Testis (tissue), 2 donors: ENCODE data around the gene SEMA3B.

Experiments
- CTCF ChIP-seq, 3 experiments: fragments of 450-650 bp in 2 of 3; fragments of 200-600 bp in 1 of 3; sonication (generic) in 1 of 3; IDR thresholded peaks; one replicate each; pipeline ENCODE4 v1.5.1; 2016 to 2019; ENCODE audit warnings: antibody characterized with exemption in 3 of 3, mild to moderate bottlenecking in 2 of 3, moderate library complexity in 1 of 3
- POLR2A ChIP-seq: fragments of 450-650 bp; IDR thresholded peaks from one replicate; pipeline ENCODE4 v1.6.1; 2017; ENCODE audit warnings: antibody characterized with exemption, mild to moderate bottlenecking, moderate library complexity

- TF ChIP-seq POLR2A (no peak), CTCF (IDR thresholded peaks at IDR 0.05) (no peak)
Observed at GRCh38 chr3:50278123-50278879, 9.4 kb downstream of the SEMA3B start.
